SK-N-SH (cell line): ENCODE data around the gene CIC. TPM values are rescaled to one million over a fixed set of nuclear protein-coding genes. Genes with fewer than 3 reads are reported as not detected.

Experiments used
- CTCF ChIA-PET: fragments of 300-600, 350-600 bp; formaldehyde crosslinking; extraction: SDS; loops from one replicate; lab custom pipeline; 2021; lab: Yijun Ruan, JAX
- POLR2A ChIA-PET: fragments of 350-600 bp; sonication (Branson Sonifier 250); formaldehyde crosslinking; extraction: SDS; loops from one replicate; lab custom pipeline; 2020; ENCODE audit warnings: antibody characterized with exemption, inconsistent platforms; lab: Yijun Ruan, JAX
- DNase-seq: peaks from one replicate; pipeline ENCODE4 v3.0.0; 2012
- H2AFZ ChIP-seq: fragments of 200-600 bp; sonication (generic); 2 replicates; pipeline ENCODE4 v1.8.1; 2016; ENCODE audit warnings: antibody characterized with exemption, mild to moderate bottlenecking, low read depth
- H3F3A ChIP-seq: fragments of 200-600 bp; sonication (generic); replicated peaks from 2 replicates; pipeline ENCODE3; 2016; ENCODE audit warnings: antibody characterized with exemption, mild to moderate bottlenecking; ENCODE audit not compliant: insufficient read depth
- H3K27ac ChIP-seq, 2 experiments: fragments of 200-500 bp in 1 of 2; fragments of 200-600 bp in 1 of 2; sonication (Bioruptor generic) in 1 of 2; sonication (generic), shearing (Covaris generic) in 1 of 2; 2 replicates each; pipeline versions ENCODE4 v1.5.1 to v1.6.1; 2014 to 2016; ENCODE audit warnings: low read depth in 2 of 2, inconsistent platforms in 1 of 2, low read length in 1 of 2, mild to moderate bottlenecking in 1 of 2, mixed read lengths in 1 of 2
- H3K27me3 ChIP-seq: fragments of 200-600 bp; sonication (generic), shearing (Covaris generic); 2 replicates; pipeline ENCODE4 v1.6.1; 2016; ENCODE audit warnings: mixed run types; ENCODE audit not compliant: insufficient read depth
- H3K36me3 ChIP-seq, 2 experiments: fragments of 200-500 bp in 1 of 2; fragments of 200-600 bp in 1 of 2; sonication (Bioruptor generic) in 1 of 2; sonication (generic) in 1 of 2; replicated peaks in 1 of 2; 2 replicates each; pipeline versions ENCODE3 to v1.5.1; 2014 to 2016; ENCODE audit warnings: low read length in 1 of 2, mild to moderate bottlenecking in 1 of 2; ENCODE audit not compliant: insufficient read depth in 2 of 2, control insufficient read depth in 1 of 2
- H3K4me1 ChIP-seq, 2 experiments: fragments of 200-500 bp in 1 of 2; fragments of 200-600 bp in 1 of 2; sonication (Bioruptor generic) in 1 of 2; sonication (generic), shearing (Covaris generic) in 1 of 2; 2 replicates each; pipeline versions ENCODE4 v1.5.1 to v1.6.1; 2014 to 2016; ENCODE audit warnings: low read depth in 1 of 2, low read length in 1 of 2, mixed run types in 1 of 2; ENCODE audit not compliant: insufficient read depth in 2 of 2, control insufficient read depth in 1 of 2
- H3K4me2 ChIP-seq: fragments of 200-600 bp; sonication (generic), shearing (Covaris generic); 2 replicates; pipeline ENCODE4 v1.6.1; 2017; ENCODE audit warnings: mixed run types
- H3K4me3 ChIP-seq, 2 experiments: fragments of 200-500 bp in 1 of 2; fragments of 200-600 bp in 1 of 2; sonication (Bioruptor generic) in 1 of 2; sonication (generic), shearing (Covaris generic) in 1 of 2; 2 replicates each; pipeline versions ENCODE4 v1.5.1 to v1.8.1; 2014 to 2016; ENCODE audit warnings: low read depth in 2 of 2, inconsistent platforms in 1 of 2, low read length in 1 of 2, mild to moderate bottlenecking in 1 of 2, mixed read lengths in 1 of 2, moderate library complexity in 1 of 2
- H3K79me2 ChIP-seq: fragments of 200-600 bp; sonication (generic); 2 replicates; pipeline ENCODE4 v1.8.1; 2017; ENCODE audit warnings: mild to moderate bottlenecking; ENCODE audit not compliant: insufficient read depth
- H3K9ac ChIP-seq: fragments of 200-600 bp; sonication (generic); 2 replicates; pipeline ENCODE4 v1.6.1; 2017; ENCODE audit warnings: mixed run types
- H3K9me2 ChIP-seq: fragments of 200-600 bp; sonication (generic); 2 replicates; pipeline ENCODE4 v1.6.1; 2017; ENCODE audit warnings: mixed run types
- H3K9me3 ChIP-seq: fragments of 200-600 bp; sonication (generic); 2 replicates; pipeline ENCODE4 v1.6.1; 2017; ENCODE audit warnings: mixed run types, mild to moderate bottlenecking, moderate library complexity
- H4K20me1 ChIP-seq: fragments of 200-600 bp; sonication (generic); 2 replicates; pipeline ENCODE4 v1.6.1; 2017; ENCODE audit warnings: mild to moderate bottlenecking, mixed run types; ENCODE audit not compliant: insufficient read depth
- CHD2 ChIP-seq: fragments of 150-350 bp; IDR thresholded peaks from 2 replicates; pipeline ENCODE4 v1.6.1; 2018; ENCODE audit warnings: low read length; ENCODE audit not compliant: partially characterized antibody
- ELF1 ChIP-seq: IDR thresholded peaks from 2 replicates; pipeline ENCODE4 v1.4.0; 2012
- FOSL2 ChIP-seq: IDR thresholded peaks from 2 replicates; pipeline ENCODE4 v1.4.0; 2012; ENCODE audit warnings: low read depth, mild to moderate bottlenecking, moderate library complexity, borderline replicate concordance
- FOXM1 ChIP-seq: IDR thresholded peaks from 2 replicates; pipeline ENCODE4 v1.4.0; 2012; ENCODE audit warnings: low read depth, mild to moderate bottlenecking
- GATA2 ChIP-seq: sonication (generic); formaldehyde crosslinking; IDR thresholded peaks from 2 replicates; pipeline ENCODE4 v1.5.0; 2020; ENCODE audit warnings: mild to moderate bottlenecking, missing genetic modification reagents
- JUND ChIP-seq: IDR thresholded peaks from 2 replicates; pipeline ENCODE4 v1.4.0; 2012
- MEF2A ChIP-seq: IDR thresholded peaks from 2 replicates; pipeline ENCODE4 v1.4.0; 2012; ENCODE audit warnings: low read depth, borderline replicate concordance
- MXI1 ChIP-seq: IDR thresholded peaks from 2 replicates; pipeline ENCODE4 v1.6.1; 2012; ENCODE audit warnings: mild to moderate bottlenecking, low read depth, low read length, improper control_type of control experiment
- NFIC ChIP-seq: IDR thresholded peaks from 2 replicates; pipeline ENCODE4 v1.4.0; 2012; ENCODE audit warnings: borderline replicate concordance
- NRF1 ChIP-seq: IDR thresholded peaks from 2 replicates; pipeline ENCODE4 v1.6.1; 2012; ENCODE audit warnings: low read depth, mild to moderate bottlenecking, low read length
- POLR2AphosphoS5 ChIP-seq: IDR thresholded peaks from 2 replicates; pipeline ENCODE4 v1.6.1; 2012; ENCODE audit warnings: low read depth, low read length
- RAD21 ChIP-seq: IDR thresholded peaks from 2 replicates; pipeline ENCODE4 v1.6.1; 2012; ENCODE audit warnings: mild to moderate bottlenecking, low read length
- RCOR1 ChIP-seq: fragments of 150-350 bp; IDR thresholded peaks from 2 replicates; pipeline ENCODE4 v1.6.1; 2017; ENCODE audit warnings: antibody characterized with exemption, low read length
- RFX5 ChIP-seq: IDR thresholded peaks from 2 replicates; pipeline ENCODE4 v1.6.1; 2012; ENCODE audit warnings: mild to moderate bottlenecking, improper control_type of control experiment, low read length
- RXRA ChIP-seq: IDR thresholded peaks from 2 replicates; pipeline ENCODE4 v1.4.0; 2012; ENCODE audit warnings: low read depth, mild to moderate bottlenecking, borderline replicate concordance
- SMC3 ChIP-seq: IDR thresholded peaks from 2 replicates; pipeline ENCODE4 v1.6.1; 2012; ENCODE audit warnings: low read depth, low read length, improper control_type of control experiment
- TAF1 ChIP-seq: IDR thresholded peaks from 2 replicates; pipeline ENCODE4 v1.6.1; 2012; ENCODE audit warnings: low read depth, mild to moderate bottlenecking, low read length, moderate library complexity, borderline replicate concordance
- TCF12 ChIP-seq: IDR thresholded peaks from 2 replicates; pipeline ENCODE4 v1.4.0; 2012
- TEAD4 ChIP-seq: IDR thresholded peaks from 2 replicates; pipeline ENCODE4 v1.4.0; 2012; ENCODE audit warnings: mild to moderate bottlenecking, borderline replicate concordance; ENCODE audit not compliant: insufficient read depth
- YY1 ChIP-seq: IDR thresholded peaks from 2 replicates; pipeline ENCODE4 v1.4.0; 2012; ENCODE audit warnings: low read depth, mild to moderate bottlenecking
- WGBS: methylation state at CpG from one replicate; pipeline ENCODE4 v1.1.6; 2017; ENCODE audit warnings: low lambda C conversion rate; 5-methylcytosine and 5-hydroxymethylcytosine counted together
- polyA plus RNA-seq, 3 experiments: library from polyadenylated mRNA; depleted of rRNA; stranded (reverse); fragments of >200 nt; gene quantifications; 2 replicates each; pipeline ENCODE4 v1.2.3, GENCODE V29; 2012
- TF ChIP-seq, protein P1 (sequence below): IDR thresholded peaks from 2 replicates; pipeline ENCODE4; 2012
- TF ChIP-seq, protein P2 (sequence below): fragments of 200-600 bp; sonication (generic); IDR thresholded peaks from 2 replicates; pipeline ENCODE4 v1.6.1; 2017; ENCODE audit warnings: antibody characterized with exemption, mild to moderate bottlenecking, moderate library complexity
- TF ChIP-seq, protein P3 (sequence below): fragments of 150-350 bp; IDR thresholded peaks from 2 replicates; pipeline ENCODE4 v1.6.1; 2017; ENCODE audit warnings: antibody characterized with exemption, low read length, low read depth, borderline replicate concordance
- TF ChIP-seq, protein P4 (sequence below): IDR thresholded peaks from 2 replicates; pipeline ENCODE4 v1.4.0; 2012; ENCODE audit warnings: low read depth
- TF ChIP-seq, protein P5 (sequence below): IDR thresholded peaks from 2 replicates; pipeline ENCODE4 v1.4.0; 2012; ENCODE audit warnings: low read depth, borderline replicate concordance
- TF ChIP-seq, protein P6 (sequence below): IDR thresholded peaks from 2 replicates; pipeline ENCODE4 v1.6.1; 2012; ENCODE audit warnings: mild to moderate bottlenecking, low read depth, low read length, moderate library complexity

The CIC gene
- polyA plus RNA-seq, 1 of the 3 experiments (the other 2 are of a cell fraction), result 16.9 TPM

DNA sequence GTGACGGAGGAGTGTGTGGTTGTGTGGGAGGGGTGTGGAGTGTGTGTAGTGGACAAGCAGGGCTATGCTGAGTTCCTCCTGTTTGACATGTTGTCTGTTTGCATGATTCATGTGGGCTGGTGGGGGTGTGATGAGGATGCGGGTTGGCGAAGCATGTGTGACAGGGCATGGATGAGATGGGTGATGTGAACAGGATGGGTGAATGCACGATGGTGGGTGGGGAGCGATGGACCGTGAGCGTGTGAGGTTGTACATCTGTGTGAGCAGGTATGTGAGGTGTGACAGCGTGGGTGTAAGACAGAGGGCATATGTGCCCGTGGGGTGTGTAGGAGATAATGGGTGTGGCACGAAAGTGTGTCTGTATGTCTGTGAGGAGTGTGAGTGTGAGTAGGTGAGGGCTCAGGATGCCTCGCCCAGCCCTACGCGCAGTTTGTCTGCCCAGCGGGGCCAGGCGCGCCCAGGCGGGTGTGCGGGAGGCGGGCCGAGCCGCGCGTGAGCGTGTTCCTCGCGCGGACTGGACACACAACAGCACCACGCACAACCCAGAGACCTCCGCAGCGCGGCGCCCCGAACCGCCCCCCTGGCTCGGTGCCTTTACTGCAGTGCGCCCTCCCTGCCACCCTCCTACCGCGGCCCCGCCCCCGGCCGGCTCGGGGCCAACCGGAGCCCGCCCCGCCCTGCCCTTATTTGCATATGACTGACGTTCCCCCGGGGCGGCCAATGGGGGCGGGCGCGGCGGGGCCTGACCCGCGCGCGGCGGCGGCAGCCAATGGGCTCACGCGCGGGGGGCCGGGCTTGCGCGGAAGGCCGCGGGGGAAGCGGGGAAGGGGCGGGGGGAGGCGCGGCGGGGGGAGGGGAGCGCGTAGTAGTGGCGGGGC, 14.4 kb downstream of the CIC start:
- Histone ChIP-seq H4K20me1 (peaks cover 24% of the 10 kb centered on the region), H3K4me3 (peak overlapping the region; percentile 58 to 60), H3F3A (peaks cover 41% of the 10 kb centered on the region), H3K9me3 (no peaks in the 10 kb centered on the region), H2AFZ (no peak overlapping the region), H3K9me2 (no peaks in the 10 kb centered on the region), H3K4me2 (peak overlapping the region; percentile 97), H3K27me3 (no peaks in the 10 kb centered on the region), H3K4me1 (peaks cover 45 to 59% of the 10 kb centered on the region in 2 experiments), H3K79me2 (peaks cover 58% of the 10 kb centered on the region), H3K36me3 (peaks cover 9 to 18% of the 10 kb centered on the region in 2 experiments), H3K27ac (peak overlapping the region; percentile 93 to 96), H3K9ac (peak overlapping the region; percentile 39; the same call in 1 of the 2 replicates)
- CTCF ChIA-PET, result interaction anchor here (0.7 to 7.1 kb wide), 3 partner anchors 13 to 75 kb away, joined by 3 to 205 read pairs (median 4); partner anchors contain the start of gene GSK3A
- peak; percentile 94 for DNase-seq
- POLR2A ChIA-PET, result no interaction called here
- WGBS, result 18% methylated on average over 19 of the region's 74 CpGs
- TF ChIP-seq, protein P1, sequence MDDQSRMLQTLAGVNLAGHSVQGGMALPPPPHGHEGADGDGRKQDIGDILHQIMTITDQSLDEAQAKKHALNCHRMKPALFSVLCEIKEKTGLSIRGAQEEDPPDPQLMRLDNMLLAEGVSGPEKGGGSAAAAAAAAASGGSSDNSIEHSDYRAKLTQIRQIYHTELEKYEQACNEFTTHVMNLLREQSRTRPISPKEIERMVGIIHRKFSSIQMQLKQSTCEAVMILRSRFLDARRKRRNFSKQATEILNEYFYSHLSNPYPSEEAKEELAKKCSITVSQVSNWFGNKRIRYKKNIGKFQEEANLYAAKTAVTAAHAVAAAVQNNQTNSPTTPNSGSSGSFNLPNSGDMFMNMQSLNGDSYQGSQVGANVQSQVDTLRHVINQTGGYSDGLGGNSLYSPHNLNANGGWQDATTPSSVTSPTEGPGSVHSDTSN, result peak; percentile 74
- TF ChIP-seq NRF1 (peak; percentile 25; the same call in 1 of the 2 replicates), JUND (no peak), ELF1 (no peak), FOSL2 (no peak), RXRA (no peak), FOXM1 (no peak), GATA2 (CRISPR knock-in tag) (no peak), MEF2A (no peak), RFX5 (no peak), CHD2 (no peak), RAD21 (no peak), YY1 (no peak), RCOR1 (no peak), TCF12 (no peak), NFIC (peak; percentile 79), TEAD4 (no peak), POLR2AphosphoS5 (peak; percentile 38; the same call in 1 of the 2 replicates), MXI1 (peak; percentile 34; the same call in 1 of the 2 replicates), TAF1 (0 out of 2 replicates have a peak, but pooled peaks have one; percentile 7), SMC3 (no peak)
- TF ChIP-seq, protein P2, sequence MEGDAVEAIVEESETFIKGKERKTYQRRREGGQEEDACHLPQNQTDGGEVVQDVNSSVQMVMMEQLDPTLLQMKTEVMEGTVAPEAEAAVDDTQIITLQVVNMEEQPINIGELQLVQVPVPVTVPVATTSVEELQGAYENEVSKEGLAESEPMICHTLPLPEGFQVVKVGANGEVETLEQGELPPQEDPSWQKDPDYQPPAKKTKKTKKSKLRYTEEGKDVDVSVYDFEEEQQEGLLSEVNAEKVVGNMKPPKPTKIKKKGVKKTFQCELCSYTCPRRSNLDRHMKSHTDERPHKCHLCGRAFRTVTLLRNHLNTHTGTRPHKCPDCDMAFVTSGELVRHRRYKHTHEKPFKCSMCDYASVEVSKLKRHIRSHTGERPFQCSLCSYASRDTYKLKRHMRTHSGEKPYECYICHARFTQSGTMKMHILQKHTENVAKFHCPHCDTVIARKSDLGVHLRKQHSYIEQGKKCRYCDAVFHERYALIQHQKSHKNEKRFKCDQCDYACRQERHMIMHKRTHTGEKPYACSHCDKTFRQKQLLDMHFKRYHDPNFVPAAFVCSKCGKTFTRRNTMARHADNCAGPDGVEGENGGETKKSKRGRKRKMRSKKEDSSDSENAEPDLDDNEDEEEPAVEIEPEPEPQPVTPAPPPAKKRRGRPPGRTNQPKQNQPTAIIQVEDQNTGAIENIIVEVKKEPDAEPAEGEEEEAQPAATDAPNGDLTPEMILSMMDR, result no peak
- TF ChIP-seq, protein P3, sequence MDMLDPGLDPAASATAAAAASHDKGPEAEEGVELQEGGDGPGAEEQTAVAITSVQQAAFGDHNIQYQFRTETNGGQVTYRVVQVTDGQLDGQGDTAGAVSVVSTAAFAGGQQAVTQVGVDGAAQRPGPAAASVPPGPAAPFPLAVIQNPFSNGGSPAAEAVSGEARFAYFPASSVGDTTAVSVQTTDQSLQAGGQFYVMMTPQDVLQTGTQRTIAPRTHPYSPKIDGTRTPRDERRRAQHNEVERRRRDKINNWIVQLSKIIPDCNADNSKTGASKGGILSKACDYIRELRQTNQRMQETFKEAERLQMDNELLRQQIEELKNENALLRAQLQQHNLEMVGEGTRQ, result no peak
- TF ChIP-seq, protein P4, sequence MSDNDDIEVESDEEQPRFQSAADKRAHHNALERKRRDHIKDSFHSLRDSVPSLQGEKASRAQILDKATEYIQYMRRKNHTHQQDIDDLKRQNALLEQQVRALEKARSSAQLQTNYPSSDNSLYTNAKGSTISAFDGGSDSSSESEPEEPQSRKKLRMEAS, result no peak
- TF ChIP-seq, protein P5, sequence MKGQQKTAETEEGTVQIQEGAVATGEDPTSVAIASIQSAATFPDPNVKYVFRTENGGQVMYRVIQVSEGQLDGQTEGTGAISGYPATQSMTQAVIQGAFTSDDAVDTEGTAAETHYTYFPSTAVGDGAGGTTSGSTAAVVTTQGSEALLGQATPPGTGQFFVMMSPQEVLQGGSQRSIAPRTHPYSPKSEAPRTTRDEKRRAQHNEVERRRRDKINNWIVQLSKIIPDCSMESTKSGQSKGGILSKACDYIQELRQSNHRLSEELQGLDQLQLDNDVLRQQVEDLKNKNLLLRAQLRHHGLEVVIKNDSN, result no peak
- TF ChIP-seq, protein P6, sequence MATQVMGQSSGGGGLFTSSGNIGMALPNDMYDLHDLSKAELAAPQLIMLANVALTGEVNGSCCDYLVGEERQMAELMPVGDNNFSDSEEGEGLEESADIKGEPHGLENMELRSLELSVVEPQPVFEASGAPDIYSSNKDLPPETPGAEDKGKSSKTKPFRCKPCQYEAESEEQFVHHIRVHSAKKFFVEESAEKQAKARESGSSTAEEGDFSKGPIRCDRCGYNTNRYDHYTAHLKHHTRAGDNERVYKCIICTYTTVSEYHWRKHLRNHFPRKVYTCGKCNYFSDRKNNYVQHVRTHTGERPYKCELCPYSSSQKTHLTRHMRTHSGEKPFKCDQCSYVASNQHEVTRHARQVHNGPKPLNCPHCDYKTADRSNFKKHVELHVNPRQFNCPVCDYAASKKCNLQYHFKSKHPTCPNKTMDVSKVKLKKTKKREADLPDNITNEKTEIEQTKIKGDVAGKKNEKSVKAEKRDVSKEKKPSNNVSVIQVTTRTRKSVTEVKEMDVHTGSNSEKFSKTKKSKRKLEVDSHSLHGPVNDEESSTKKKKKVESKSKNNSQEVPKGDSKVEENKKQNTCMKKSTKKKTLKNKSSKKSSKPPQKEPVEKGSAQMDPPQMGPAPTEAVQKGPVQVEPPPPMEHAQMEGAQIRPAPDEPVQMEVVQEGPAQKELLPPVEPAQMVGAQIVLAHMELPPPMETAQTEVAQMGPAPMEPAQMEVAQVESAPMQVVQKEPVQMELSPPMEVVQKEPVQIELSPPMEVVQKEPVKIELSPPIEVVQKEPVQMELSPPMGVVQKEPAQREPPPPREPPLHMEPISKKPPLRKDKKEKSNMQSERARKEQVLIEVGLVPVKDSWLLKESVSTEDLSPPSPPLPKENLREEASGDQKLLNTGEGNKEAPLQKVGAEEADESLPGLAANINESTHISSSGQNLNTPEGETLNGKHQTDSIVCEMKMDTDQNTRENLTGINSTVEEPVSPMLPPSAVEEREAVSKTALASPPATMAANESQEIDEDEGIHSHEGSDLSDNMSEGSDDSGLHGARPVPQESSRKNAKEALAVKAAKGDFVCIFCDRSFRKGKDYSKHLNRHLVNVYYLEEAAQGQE, result no peak
